SU-DHL-6 (cell line): ENCODE data around the gene CCL4L2.

Source experiments
- EZH2phosphoT487 ChIP-seq: fragments of 200-600 bp; sonication (generic), shearing (Covaris generic); conservative IDR thresholded peaks from 2 replicates; pipeline ENCODE4 v1.6.1; 2018; ENCODE audit warnings: mild to moderate bottlenecking, antibody characterized with exemption, low read length, moderate library complexity, mixed read lengths
- TF ChIP-seq, protein P1 (sequence below): fragments of 200-600 bp; sonication (generic); IDR thresholded peaks from one replicate; pipeline ENCODE4 v1.5.1; 2017; ENCODE audit warnings: antibody characterized with exemption, mild to moderate bottlenecking, low read length, moderate library complexity; ENCODE audit not compliant: insufficient read depth, poor library complexity, severe bottlenecking

GRCh38 chr17:36195434-36196130 lies 15.3 kb upstream of the CCL4L2 start:
- TF ChIP-seq, protein P1, sequence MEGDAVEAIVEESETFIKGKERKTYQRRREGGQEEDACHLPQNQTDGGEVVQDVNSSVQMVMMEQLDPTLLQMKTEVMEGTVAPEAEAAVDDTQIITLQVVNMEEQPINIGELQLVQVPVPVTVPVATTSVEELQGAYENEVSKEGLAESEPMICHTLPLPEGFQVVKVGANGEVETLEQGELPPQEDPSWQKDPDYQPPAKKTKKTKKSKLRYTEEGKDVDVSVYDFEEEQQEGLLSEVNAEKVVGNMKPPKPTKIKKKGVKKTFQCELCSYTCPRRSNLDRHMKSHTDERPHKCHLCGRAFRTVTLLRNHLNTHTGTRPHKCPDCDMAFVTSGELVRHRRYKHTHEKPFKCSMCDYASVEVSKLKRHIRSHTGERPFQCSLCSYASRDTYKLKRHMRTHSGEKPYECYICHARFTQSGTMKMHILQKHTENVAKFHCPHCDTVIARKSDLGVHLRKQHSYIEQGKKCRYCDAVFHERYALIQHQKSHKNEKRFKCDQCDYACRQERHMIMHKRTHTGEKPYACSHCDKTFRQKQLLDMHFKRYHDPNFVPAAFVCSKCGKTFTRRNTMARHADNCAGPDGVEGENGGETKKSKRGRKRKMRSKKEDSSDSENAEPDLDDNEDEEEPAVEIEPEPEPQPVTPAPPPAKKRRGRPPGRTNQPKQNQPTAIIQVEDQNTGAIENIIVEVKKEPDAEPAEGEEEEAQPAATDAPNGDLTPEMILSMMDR, result no peak
- TF ChIP-seq EZH2phosphoT487, result no peak
